Esophagus squamous epithelium (tissue), 5 donors: ENCODE measurements around the gene SEMA3F. TPM values are rescaled to one million over a fixed set of nuclear protein-coding genes. Genes with fewer than 3 reads are reported as not detected.

Experiments
- DNase-seq: peaks from one replicate; lab custom pipeline; 2025; lab: John Stamatoyannopoulos, UW
- H3K27ac ChIP-seq, 4 donors: fragments of 200-600 bp; sonication (generic); one replicate each; pipeline ENCODE4 v1.5.1; 2016 to 2019; ENCODE audit warnings: mild to moderate bottlenecking in 1 of 4
- H3K27me3 ChIP-seq, 4 donors: fragments of 200-600 bp; sonication (generic); 1 replicate in 3 of 4; 2 replicates in 1 of 4; pipeline versions ENCODE4 v1.5.1 to v1.6.0; 2017 to 2021; ENCODE audit warnings: antibody characterized with exemption in 1 of 4
- H3K36me3 ChIP-seq, 3 donors: fragments of 200-600 bp; sonication (generic); one replicate each; pipeline ENCODE4 v1.5.1; 2016 to 2019
- H3K4me1 ChIP-seq, 3 donors: fragments of 200-600 bp; sonication (generic); one replicate each; pipeline ENCODE4 v1.5.1; 2017 to 2019
- H3K4me3 ChIP-seq, 4 donors: fragments of 200-600 bp; sonication (generic); 1 replicate in 3 of 4; 2 replicates in 1 of 4; pipeline ENCODE4 v1.5.1; 2016 to 2019; ENCODE audit warnings: mild to moderate bottlenecking in 2 of 4, moderate library complexity in 1 of 4
- H3K9me3 ChIP-seq, 3 donors: fragments of 200-600 bp; sonication (generic); one replicate each; pipeline ENCODE4 v1.5.1; 2016 to 2019
- CTCF ChIP-seq, 6 experiments: fragments of 450-650 bp in 4 of 6; fragments of 200-600 bp in 2 of 6; sonication (generic) in 2 of 6; IDR thresholded peaks; one replicate each; pipeline ENCODE4 v1.5.1; 2016 to 2019; ENCODE audit warnings: antibody characterized with exemption in 6 of 6, mild to moderate bottlenecking in 4 of 6, moderate library complexity in 4 of 6
- POLR2A ChIP-seq, 4 donors: fragments of 450-650 bp; IDR thresholded peaks; one replicate each; pipeline ENCODE4 v1.6.1; 2017; ENCODE audit warnings: antibody characterized with exemption in 4 of 4, mild to moderate bottlenecking in 4 of 4, moderate library complexity in 3 of 4
- WGBS, 2 donors: methylation state at CpG; one replicate each; pipeline ENCODE4 v1.1.5; 2018; 5-methylcytosine and 5-hydroxymethylcytosine counted together
- intact Hi-C: fragments of 100-400 bp; cut with DNase I; formaldehyde crosslinking; loops from one replicate; pipeline ENCODE4 v1.15.0; 2022
- total RNA-seq, 4 donors: library from RNA; depleted of rRNA; stranded (reverse); fragments of >200 nt; gene quantifications; one replicate each; pipeline ENCODE4 v1.1.0, GENCODE V29; 2016
- donor health status: DM: yes; HTN: yes; CAD: no.

The SEMA3F gene
- total RNA-seq, 4 donors from 2014 or later, result 56.8 to 146 (median 109) TPM

- H3K9me3 ChIP-seq, result no peaks in the 10 kb centered on the region
- 51 to 80% methylated on average over 1 to 7 of the region's 12 CpGs for WGBS, 2 donors
- peaks cover 13 to 22% (median 16%) of the 10 kb centered on the region in 3 donors for H3K4me1 ChIP-seq
- no peak overlapping the region for H3K27ac ChIP-seq
- no peaks in the 10 kb centered on the region for H3K36me3 ChIP-seq
- intact Hi-C loops, result no loop called here
- peak overlapping the region in 1 of 4 donors; percentile 38 for H3K4me3 ChIP-seq
- TF ChIP-seq POLR2A (IDR thresholded peaks at IDR 0.05), result no peak
- DNase-seq, result no peak
- peaks cover 6 to 80% (median 12%) of the 10 kb centered on the region in 4 donors for H3K27me3 ChIP-seq
These were observed 49.0 kb downstream of the SEMA3F start for GRCh38 chr3:50203809-50204803.

GRCh38 chr3:50204804-50205412 lies 49.8 kb downstream of the SEMA3F start, which contains the start of gene SLC38A3:
Gene SLC38A3, plus strand, starts transcription at chr3:50205271. Its CDS starts 8,929 bp downstream, at chr3:50214200.
- no peaks in the 10 kb centered on the region for H3K9me3 ChIP-seq
- peak within 1 kb of the TSS; percentile 18 to 54 (median 36) for H3K4me3 ChIP-seq
- intact Hi-C loops, result no loop called here
- no peak for DNase-seq
- no peak for TF ChIP-seq POLR2A (IDR thresholded peaks at IDR 0.05)
- TF ChIP-seq CTCF (IDR thresholded peaks at IDR 0.05), result no peak
- H3K27me3 ChIP-seq, result peaks cover 6 to 74% (median 12%) of the 10 kb centered on the region in 4 donors
- no peaks in the 10 kb centered on the region for H3K36me3 ChIP-seq
- H3K4me1 ChIP-seq, result peaks cover 13 to 22% (median 16%) of the 10 kb centered on the region in 3 donors
- 16% methylated on average over 5 of the region's 41 CpGs; no CpG with 5 or more reads in 1 of the 2 donors for WGBS, 2 donors
- no peak within 1 kb of the TSS for H3K27ac ChIP-seq

- Histone ChIP-seq H3K4me1 (peaks cover 13 to 22% (median 16%) of the 10 kb centered on the region in 3 donors), H3K27ac (no peak overlapping the region), H3K36me3 (no peaks in the 10 kb centered on the region), H3K4me3 (peak overlapping the region; percentile 18 to 54 (median 36)), H3K9me3 (no peaks in the 10 kb centered on the region), H3K27me3 (peaks cover 6 to 70% (median 12%) of the 10 kb centered on the region in 4 donors)
- TF ChIP-seq POLR2A (IDR thresholded peaks at IDR 0.05) (no peak), CTCF (IDR thresholded peaks at IDR 0.05) (no peak)
- no peak for DNase-seq
- WGBS, 2 donors, result 7% methylated on average over 4 of the region's 67 CpGs; no CpG with 5 or more reads in 1 of the 2 donors
- intact Hi-C loops, result no loop called here
These were observed 50.5 kb downstream of the SEMA3F start for GRCh38 chr3:50205413-50206276.

- Histone ChIP-seq H3K4me1 (peaks cover 13 to 22% (median 16%) of the 10 kb centered on the region in 3 donors), H3K36me3 (no peaks in the 10 kb centered on the region), H3K27me3 (peaks cover 6 to 58% (median 12%) of the 10 kb centered on the region in 4 donors), H3K27ac (no peak overlapping the region), H3K9me3 (no peaks in the 10 kb centered on the region), H3K4me3 (no peak overlapping the region)
- no peak for TF ChIP-seq POLR2A (IDR thresholded peaks at IDR 0.05)
- no peak for TF ChIP-seq CTCF (IDR thresholded peaks at IDR 0.05)
- intact Hi-C loops, result no loop called here
- DNase-seq, result no peak
- 91 to 93% methylated on average over 6 to 17 of the region's 17 CpGs for WGBS, 2 donors
These were observed 52.4 kb downstream of the SEMA3F start for GRCh38 chr3:50207359-50208042.
